HG03575 (cell line): ENCODE data around the gene FAM114A2.

Experiments used
- ATAC-seq: cut with Tn5 transposase; IDR thresholded peaks from one replicate; pipeline ENCODE4 v1.9.1; 2021; ENCODE audit not compliant: unreplicated experiment, insufficient number of reproducible peaks, low FRiP score; ENCODE audit errors: extremely low read depth

FAM114A2 gene

GRCh38 chr5:153998768-153999167 is 39.9 kb downstream of the FAM114A2 start:
- no peak for ATAC-seq

GRCh38 chr5:153998010-153998409 is 40.7 kb downstream of the FAM114A2 start:
- no peak for ATAC-seq

- ATAC-seq, result no peak
Measured at GRCh38 chr5:153991168-153991567, 47.5 kb downstream of the FAM114A2 start.

- no peak for ATAC-seq
Measured at GRCh38 chr5:153988510-153988909, 50.2 kb downstream of the FAM114A2 start.

GRCh38 chr5:153987301-153987700 is 51.4 kb downstream of the FAM114A2 start:
- no peak for ATAC-seq

GRCh38 chr5:153985498-153985897 is 53.2 kb downstream of the FAM114A2 start:
- ATAC-seq, result no peak

- no peak for ATAC-seq
Measured at GRCh38 chr5:153983885-153984284, 54.8 kb downstream of the FAM114A2 start.

GRCh38 chr5:153981905-153982605 is 56.7 kb downstream of the FAM114A2 start:
- ATAC-seq, result no peak

- no peak for ATAC-seq
Measured at GRCh38 chr5:153979028-153979783, 59.5 kb downstream of the FAM114A2 start.

- ATAC-seq, result no peak
Measured at GRCh38 chr5:153974813-153975163, 63.9 kb downstream of the FAM114A2 start.

GRCh38 chr5:153974131-153974812 is 64.4 kb downstream of the FAM114A2 start:
- ATAC-seq, result no peak

- ATAC-seq, result no peak
Measured at GRCh38 chr5:153972240-153972639, 66.5 kb downstream of the FAM114A2 start.

GRCh38 chr5:153970496-153970895 is 68.2 kb downstream of the FAM114A2 start:
- ATAC-seq, result no peak

- ATAC-seq, result no peak
Measured at GRCh38 chr5:153969563-153969895, 69.2 kb downstream of the FAM114A2 start.

- ATAC-seq, result no peak
Measured at GRCh38 chr5:153968761-153969562, 69.7 kb downstream of the FAM114A2 start.

GRCh38 chr5:153964880-153965645 is 73.6 kb downstream of the FAM114A2 start:
- ATAC-seq, result no peak

- ATAC-seq, result no peak
Measured at GRCh38 chr5:153964191-153964879, 74.4 kb downstream of the FAM114A2 start.
